A549 treated with GW870086 at 1 μM for 4 hours (cell line): ENCODE results near the gene COX5B. TPM values are rescaled to one million over a fixed set of nuclear protein-coding genes. Genes with fewer than 3 reads are reported as not detected.

ENCODE experiments used
- total RNA-seq: library from RNA; stranded (reverse); fragments of 200-300 nt; extraction: Qiagen RNA extraction; gene quantifications from 5 replicates; pipeline ENCODE4 v1.2.3, GENCODE V29; 2022; ENCODE audit warnings: low read depth

The COX5B gene, protein sequence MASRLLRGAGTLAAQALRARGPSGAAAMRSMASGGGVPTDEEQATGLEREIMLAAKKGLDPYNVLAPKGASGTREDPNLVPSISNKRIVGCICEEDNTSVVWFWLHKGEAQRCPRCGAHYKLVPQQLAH
- total RNA-seq, result 299 to 335 TPM (median 321 TPM) in 5 replicates

DNA sequence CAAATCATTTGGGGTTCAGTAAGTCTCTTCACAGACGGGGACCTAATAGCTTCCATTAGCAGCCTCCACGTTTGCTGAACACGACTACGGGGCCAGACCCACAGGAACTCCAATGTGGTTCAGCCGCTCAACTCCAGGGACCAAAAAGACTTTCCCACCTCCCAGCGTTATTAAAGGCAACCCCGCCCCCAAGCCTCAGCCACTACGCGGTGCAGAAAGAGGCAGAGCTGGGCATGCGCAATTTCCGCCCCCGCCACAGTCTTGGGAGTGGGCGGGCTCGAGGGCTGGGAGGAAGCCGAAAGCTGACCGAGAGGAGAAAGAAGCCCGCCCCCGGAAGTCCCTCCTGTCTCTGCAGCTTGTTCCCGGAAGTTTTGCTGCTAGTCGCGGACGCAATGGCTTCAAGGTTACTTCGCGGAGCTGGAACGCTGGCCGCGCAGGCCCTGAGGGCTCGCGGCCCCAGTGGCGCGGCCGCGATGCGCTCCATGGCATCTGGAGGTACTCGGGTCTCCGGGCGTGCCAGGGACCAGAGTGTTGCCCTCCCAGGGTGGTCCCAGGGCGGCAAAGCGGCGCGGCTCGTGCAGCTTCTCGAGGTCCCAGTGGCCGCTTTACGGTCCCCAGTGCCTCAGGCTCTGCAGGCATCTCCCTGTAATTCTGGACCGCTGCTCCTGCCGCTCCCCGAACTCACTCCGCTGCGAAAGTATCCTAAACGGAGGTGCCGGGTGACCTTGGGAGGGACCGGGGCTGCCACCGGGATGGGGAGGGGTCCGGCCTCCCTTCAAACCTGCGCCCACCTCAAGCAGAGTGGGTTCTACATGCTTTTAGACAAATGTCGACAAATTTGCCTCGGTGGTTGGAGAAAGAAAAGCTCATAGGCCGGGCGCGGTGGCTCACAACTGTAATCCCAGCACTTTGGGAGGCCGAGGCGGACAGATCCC is at the start of gene COX5B:
TSS of gene COX5B (plus strand) at position 368 of the 935 bp plus-strand sequence. CDS start at position 393, 25 bp downstream.

DNA sequence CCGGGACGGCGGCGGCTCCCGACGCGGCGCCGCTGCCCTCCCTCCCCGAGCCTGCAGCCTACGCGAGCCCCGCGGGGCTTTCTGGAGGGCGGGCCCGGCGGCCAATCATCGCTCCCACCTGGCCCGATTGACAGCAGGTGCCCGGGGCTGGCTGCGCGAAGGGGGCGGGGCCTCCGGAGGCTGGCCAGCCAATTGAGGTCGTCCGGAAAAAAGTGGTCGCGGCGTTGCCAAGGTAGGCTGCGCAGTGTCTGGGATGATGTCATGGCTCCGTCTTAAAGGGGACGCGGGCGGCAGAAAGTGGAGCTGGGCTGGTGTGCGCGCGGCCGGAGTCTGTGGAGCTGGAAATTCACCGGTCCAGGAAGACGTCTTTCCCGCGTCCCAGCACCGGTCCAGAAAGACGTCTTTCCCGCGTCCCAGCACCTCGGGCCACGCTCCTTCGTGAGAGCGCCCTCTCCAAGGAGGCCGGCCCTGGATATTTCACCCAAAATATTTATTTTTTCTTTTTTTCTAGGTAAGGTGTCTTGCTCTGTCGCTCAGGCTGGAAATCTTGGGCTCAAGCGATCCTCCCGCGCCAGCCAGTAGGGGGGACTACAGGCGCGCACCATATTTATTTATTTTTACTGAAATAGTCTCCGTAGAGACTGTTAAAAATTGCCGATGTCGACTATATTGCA is 18.2 kb downstream of the COX5B start, which contains the start of gene ACTR1B:
TSS of gene ACTR1B (minus strand) at position 83 of the 674 bp plus-strand sequence. CDS start 154 bp downstream, outside the sequence.

DNA sequence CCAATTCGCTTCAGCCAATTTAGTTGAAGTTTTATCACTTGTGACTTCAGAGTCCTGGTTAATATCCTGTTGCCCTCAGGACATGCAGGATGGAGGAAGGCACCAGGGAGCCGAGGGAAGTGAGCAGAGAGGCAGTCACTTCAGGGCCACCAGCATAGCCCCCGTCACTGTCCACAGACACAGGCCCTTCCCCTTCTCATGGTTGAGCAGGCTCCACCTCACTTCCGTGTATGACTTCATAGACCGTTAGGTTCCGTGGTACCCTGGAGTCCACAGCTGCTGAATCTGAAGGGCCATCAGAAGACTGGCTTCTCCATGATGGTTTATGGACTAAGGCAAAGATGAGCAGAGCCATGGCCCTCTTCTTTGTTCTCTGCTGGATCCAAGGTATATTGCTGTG is 23.6 kb downstream of the COX5B start, which contains the start of gene C2orf92:
TSS of gene C2orf92 (plus strand) at position 266 of the 400 bp plus-strand sequence. CDS start at position 342, 76 bp downstream.

Other genes starting within 250 kb of the COX5B start
- 3.9 to 7.0 TPM (median 4.2 TPM) in 5 replicates for gene ANKRD36B, start 56.2 kb upstream of the COX5B start, total RNA-seq
- gene ACTR1B, start 18.0 kb downstream of the COX5B start, total RNA-seq, result 33.5 to 47.1 TPM (median 42.6 TPM) in 5 replicates
- 0.60 to 1.2 TPM (median 1.0 TPM) in 5 replicates for gene C2orf92, start 23.7 kb downstream of the COX5B start, total RNA-seq
- gene ZAP70, start 67.5 kb downstream of the COX5B start, total RNA-seq, result 0.08 TPM in 1 of 5 replicates, not detected in the others